ENCODE data around the gene TEDC2.

Gene TEDC2

DNA sequence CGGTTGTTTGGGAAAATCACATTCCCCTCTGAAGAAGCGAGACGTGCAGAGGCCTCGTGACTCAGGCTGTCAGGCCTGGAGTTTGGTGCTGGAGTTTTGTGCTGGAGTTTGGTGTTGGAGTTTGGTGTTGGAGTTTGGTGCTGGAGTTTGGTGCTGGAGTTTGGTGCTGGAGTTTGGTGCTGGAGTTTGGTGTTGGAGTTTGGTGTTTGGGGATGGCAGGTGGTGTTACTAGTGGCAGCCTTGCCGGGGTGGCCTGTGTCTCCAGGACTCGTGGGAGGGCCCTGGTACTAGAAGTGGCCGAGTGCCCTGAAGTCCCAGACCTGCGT, 27.6 kb downstream of the TEDC2 start:
- no peak for DNase-seq (ENCODE audit: low read depth)
- H3K4me3 ChIP-seq (ENCODE audit: low read depth, low read length) = no peak overlapping the region

DNA sequence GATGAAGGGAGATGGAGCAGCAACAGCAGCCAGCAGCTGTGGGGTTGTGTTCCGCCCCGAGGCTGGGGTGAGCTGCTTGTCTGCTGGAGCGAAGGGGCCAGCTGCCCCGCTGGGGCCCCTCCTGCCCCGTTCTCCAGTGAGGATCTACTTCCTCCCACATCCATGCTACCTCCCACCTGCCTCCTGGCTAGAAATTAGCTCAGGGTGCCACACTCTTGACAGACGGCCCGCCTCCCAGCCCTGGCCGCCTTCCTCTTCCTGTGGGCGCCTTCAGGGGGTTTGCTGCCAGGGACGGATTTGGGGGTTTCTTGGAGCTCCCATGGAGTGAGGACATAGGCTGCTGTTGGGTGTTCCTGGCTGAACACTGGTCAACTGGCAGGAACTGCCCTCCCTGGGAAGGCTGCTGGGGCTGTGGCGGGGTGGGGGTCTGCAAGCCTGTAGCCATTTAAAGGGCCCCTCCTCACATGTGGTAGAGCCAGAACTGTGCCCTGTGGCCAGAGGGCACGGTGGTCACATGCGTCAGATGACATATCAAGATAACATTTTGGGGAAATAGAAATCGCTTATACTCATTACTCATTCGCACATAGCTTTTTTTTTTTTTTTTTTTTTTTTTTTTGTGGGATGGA, 28.1 kb downstream of the TEDC2 start:
- no peak overlapping the region for H3K4me3 ChIP-seq (ENCODE audit: low read depth, low read length)
- DNase-seq (ENCODE audit: low read depth) = no peak

DNA sequence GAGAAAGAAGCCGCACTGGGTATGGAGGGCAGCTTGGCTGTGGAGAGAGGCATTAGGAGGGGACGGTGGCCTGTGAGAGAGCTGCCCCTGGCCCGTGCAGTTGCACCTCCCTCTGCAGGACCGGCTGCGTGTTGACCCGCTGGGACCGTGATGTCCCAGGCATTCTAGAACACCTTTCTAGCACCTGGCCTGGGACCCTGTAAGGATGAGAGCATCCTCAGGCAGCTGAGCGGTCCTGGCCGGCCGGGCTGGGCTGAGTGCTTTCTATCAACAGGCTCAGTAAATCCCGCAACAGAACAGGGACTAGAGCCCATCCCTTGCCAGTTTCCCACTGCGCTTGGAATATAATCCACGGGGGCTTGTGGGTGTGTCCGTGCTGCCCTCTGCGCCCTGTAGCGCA, 29.7 kb downstream of the TEDC2 start:
- no peak overlapping the region for H3K4me3 ChIP-seq (ENCODE audit: low read depth, low read length)

DNA sequence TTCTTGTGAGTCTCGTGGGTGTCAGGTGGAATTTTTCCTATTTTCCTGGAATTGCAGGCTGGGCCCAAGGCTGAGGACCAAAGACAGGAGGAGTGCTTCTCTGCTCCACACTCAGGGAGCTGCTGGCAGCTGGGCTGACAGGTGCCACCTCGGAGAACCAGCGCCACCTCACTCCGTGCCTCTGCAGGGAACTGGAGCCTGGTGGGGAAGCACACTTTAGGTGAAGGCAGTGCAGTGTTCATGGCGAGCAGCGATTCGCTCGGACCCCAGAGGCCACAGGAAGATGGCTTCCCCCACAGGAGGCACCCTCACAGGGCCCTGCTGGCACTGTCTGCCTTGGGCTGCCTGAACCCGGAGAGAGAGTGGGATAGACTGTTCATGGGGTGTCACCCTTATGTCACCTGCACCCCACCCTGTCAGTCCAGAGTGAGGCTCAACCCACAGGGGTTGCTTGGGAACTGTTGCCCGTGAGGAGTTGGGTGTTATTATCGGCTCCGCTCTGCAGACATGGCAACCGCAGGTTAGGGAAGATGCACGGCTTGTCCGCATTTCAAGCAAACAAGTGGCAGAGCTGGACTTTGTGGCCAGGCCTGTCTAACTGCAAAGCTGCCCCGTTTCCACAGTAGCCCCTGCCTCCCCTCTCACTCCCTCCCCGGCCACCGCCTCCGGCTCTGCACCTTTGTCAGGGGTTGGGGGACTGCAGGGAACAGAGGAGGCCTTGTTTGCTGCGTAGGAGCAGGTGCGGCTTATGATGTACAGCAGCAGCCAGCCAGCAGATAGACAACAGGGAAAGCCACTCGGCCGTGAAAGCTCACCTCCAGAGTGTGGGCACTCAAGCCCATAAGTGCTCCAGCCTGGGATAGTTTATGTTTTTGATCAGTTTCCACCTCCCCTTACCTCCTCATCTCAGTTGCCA, 30.5 kb downstream of the TEDC2 start:
- no peak overlapping the region for H3K4me3 ChIP-seq (ENCODE audit: low read depth, low read length)
- no peak for DNase-seq (ENCODE audit: low read depth)

More for the DNA sequence above, 29.7 kb downstream of the TEDC2 start:
- DNase-seq (ENCODE audit: low read depth) = no peak

DNA sequence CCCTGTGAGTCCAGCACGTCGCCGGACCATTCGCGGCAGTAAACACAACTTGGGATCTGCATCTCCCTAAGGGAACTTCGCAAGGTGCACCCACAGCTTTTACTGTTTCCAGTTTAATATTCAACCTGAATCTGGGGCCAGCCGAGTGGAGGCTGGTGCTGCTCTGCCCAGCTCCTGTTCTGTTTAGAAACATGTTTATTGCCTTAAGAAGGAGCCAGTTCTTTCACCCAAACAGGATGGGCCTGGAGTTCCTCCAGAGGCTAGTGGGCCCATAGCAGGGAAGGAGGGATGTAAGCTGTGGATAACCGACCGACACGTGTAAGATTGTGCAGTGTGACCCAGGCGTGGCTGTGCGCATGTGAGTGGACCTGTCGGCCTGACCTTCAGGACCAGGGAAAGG, 32.4 kb downstream of the TEDC2 start:
- no peak for DNase-seq (ENCODE audit: low read depth)

DNA sequence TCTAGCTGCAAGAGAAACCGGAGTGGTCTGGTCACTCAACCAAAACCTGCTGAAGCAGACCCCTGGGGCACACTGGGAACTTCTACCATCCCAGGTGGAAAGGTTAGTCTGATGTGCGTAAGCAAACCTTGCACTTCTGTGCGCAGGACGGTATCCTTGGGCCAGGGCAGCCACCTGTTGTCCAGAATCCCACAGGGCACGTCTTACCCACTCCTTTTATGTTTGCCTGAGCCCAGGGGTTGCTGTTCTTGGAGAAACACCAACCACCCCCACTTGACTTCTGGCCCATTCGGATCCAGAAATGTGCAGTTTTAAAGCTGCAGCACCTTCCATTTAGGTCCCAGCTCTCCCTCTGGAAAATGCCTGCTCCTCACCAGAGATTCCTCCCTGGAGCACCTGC, 33.7 kb downstream of the TEDC2 start:
- DNase-seq (ENCODE audit: low read depth) = no peak
- H3K4me3 ChIP-seq (ENCODE audit: low read depth, low read length) = no peak overlapping the region

More for the DNA sequence above, 32.4 kb downstream of the TEDC2 start:
- no peak overlapping the region for H3K4me3 ChIP-seq (ENCODE audit: low read depth, low read length)

DNA sequence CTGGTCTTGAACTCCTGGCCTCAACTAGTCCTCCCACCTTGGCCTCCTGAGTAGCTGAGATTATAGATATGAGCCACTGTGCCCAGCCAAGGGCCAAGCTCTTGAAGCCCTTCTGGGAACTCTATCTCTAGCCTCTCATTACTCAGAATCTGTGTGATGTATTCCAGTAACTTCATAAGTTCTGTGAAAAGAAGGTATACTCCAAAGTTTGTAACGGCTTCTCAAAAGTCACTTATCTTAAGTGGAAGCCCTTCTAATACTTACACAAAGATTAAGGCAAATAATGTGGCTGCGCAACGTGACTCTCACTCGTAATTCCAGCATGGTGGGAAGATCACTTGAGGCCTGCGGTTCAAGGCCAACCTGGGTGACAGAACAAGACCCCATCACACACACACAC, 34.7 kb downstream of the TEDC2 start:
- no peak overlapping the region for H3K4me3 ChIP-seq (ENCODE audit: low read depth, low read length)
- no peak for DNase-seq (ENCODE audit: low read depth)

DNA sequence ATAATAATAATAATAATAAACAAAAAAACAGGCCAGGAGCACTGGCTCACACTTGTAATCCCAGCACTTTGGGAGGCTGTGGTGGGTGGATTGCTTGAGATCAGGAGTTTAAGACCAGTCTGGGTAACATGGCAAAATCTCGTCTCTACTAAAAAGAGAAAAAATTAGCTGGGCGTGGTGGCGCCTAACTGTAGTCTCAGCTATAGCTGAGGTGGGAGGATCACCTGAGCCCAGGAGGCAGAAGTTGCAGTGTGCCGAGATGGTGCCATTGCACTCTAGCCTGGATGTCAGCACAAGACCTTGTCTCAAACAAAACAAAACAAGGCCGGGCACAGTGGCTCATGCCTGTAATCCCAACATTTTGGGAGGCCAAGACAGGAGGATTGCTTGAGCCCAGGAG, 35.1 kb downstream of the TEDC2 start:
- H3K4me3 ChIP-seq (ENCODE audit: low read depth, low read length) = no peak overlapping the region
- DNase-seq (ENCODE audit: low read depth) = no peak

DNA sequence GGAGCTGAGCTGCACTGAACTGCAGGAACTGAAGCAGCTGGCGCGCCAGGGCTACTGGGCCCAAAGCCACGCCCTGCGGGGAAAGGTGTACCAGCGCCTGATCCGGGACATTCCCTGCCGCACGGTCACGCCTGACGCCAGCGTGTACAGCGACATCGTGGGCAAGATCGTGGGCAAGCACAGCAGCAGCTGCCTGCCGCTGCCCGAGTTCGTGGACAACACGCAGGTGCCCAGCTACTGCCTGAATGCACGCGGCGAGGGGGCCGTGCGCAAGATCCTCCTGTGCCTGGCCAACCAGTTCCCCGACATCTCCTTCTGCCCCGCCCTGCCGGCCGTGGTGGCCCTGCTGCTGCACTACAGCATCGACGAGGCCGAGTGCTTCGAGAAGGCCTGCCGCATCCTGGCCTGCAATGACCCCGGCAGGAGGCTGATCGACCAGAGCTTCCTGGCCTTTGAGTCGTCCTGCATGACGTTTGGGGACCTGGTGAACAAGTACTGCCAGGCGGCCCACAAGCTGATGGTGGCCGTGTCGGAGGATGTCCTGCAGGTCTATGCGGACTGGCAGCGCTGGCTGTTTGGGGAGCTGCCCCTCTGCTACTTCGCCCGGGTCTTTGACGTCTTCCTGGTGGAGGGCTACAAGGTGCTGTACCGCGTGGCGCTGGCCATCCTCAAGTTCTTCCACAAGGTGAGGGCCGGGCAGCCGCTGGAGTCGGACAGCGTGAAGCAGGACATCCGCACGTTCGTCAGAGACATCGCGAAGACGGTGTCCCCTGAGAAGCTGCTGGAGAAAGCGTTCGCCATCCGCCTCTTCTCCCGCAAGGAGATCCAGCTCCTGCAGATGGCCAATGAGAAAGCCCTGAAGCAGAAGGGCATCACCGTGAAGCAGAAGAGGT, 36.6 kb downstream of the TEDC2 start:
- H3K4me3 ChIP-seq (ENCODE audit: low read depth, low read length) = no peak overlapping the region
- DNase-seq (ENCODE audit: low read depth) = no peak

DNA sequence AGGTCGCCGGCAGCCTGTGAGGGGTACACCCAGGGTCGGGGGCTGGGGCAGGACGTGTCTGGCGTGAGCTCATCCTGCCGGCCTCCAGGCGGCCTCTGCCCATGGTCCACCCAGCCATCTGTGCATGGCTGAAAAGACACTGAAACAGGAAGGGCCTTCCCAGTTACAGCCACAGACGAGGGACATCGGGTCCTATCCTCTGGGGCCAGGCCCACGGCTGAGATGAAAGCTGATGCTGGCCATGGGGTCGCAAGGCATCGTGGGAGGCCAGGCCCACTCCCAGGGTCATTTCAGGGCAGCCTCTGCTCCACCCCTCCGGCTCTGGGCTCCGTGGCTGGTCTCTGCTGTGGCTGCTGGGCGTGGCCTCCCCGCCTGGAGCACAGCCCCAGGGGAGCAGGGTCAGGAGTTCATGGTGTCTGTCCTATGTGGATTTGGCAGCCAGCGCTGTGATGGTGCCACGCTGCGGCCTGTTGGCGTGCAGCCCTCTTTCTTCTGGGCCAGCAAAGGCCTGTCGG, 37.3 kb downstream of the TEDC2 start:
- H3K4me3 ChIP-seq (ENCODE audit: low read depth, low read length) = no peak overlapping the region
- no peak for DNase-seq (ENCODE audit: low read depth)

DNA sequence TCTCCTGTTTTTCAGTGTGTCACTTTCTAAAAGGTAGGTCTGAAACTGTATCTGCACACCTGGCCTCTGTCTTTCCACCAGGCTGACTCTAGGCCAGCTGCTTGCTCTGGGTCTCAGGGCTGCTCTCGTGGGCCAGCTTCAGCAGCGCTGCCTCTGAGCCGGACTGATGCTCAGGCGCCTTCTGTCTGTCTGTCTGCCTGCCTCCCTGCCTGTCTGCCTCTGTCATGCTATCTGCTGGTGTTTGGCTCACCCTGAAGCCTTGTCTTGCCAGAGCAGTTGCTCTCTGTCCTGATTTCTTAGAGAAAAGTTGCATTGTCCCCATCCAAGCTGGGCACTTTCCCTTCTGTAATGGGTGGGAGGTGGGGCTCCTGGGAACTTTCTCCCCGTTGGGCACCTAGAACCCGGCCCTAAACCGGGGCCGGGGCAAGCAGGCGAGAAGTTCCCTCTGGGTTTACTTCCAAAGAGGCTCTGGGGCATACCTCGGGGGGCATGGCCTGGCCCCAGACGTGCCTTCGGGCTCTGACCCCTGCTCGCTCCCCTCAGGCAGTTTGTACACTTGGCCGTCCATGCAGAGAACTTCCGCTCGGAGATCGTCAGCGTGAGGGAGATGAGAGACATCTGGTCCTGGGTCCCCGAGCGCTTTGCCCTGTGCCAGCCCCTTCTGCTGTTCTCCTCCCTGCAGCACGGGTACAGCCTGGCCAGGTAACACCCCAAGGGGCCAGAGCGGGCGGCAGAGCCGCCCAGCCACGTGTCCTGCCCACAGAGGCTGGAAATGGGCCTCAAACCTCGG, 38.0 kb downstream of the TEDC2 start:
- no peak for DNase-seq (ENCODE audit: low read depth)
- H3K4me3 ChIP-seq (ENCODE audit: low read depth, low read length) = no peak overlapping the region

DNA sequence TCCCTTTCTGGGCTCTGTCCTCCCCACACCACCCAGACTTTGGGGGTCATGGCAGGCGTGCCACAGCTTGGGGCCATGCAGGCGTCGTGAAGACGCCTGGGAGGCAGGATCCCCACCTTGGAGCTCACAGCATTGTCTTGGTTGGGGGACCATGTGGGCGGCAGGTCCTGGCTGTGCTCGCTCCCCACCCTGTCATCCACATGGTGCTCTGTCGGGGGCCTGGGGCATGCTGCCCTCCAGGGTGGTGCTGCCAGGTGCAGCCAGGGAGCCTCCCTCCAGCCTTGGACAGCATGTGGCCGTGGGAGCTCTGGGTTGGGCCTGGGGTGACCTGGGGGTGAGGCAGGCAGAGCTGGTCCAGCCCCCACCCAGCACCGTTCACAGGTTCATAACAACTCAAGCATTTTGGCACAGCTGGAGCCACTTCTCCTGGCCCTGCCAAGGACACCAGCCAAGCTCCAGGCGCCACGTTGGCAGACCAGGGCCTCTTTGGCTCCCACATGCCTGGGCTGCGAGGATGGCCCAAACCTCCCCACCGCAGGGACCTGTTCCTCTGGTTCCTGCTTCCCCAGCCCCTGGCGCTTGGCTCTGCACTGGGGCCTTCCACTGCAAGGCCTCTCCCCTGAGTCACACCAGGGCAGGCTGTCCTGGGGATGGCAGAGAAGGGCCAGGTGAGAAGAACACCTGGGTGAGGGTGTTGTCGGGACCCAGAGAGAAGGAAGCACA, 38.8 kb downstream of the TEDC2 start:
- no peak overlapping the region for H3K4me3 ChIP-seq (ENCODE audit: low read depth, low read length)
- DNase-seq (ENCODE audit: low read depth) = no peak

DNA sequence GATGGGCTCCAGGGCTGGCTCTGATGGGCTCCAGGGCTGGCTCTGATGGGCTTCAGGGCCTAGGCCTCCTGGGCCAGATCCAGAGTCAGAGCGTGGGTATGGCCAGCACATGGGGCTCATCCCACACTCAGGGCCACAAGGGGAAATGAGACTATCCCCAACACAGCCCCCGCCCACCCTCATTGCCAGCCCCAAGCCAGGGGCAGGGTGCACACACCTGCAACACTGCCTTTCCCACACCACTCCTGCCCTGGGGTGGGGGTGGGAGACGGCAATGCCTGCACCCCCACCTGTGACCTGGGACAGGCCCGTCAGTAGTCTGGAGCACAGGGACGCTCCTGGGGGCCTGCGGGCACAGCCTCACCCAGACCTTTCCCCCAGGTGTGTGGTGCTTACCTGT, 39.5 kb downstream of the TEDC2 start:
- no peak for DNase-seq (ENCODE audit: low read depth)
- no peak overlapping the region for H3K4me3 ChIP-seq (ENCODE audit: low read depth, low read length)

DNA sequence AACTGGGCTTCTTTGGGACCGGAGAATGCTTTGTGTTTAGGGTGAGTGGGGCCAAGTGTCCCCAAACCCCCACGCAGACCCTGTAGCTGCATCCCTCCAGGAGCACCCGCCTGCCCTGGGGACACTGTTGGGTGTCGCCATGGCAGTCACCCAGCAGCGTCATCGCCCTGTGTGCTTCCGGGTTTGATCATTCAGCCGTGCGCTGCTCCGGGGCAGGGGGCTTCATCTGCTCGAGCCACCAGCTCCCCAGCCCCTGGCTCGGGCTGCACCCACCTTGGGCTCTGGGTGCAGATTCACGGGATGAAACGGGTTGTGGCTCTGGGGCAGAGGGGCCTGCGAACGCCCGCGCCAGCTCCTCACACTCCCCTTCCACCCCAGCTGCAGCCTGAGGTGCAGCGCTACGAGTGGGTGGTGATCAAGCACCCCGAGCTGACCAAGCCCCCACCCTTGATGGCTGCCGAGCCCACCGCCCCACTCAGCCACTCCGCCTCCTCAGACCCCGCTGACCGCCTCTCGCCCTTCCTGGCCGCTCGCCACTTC, 40.1 kb downstream of the TEDC2 start:
- no peak for DNase-seq (ENCODE audit: low read depth)
- no peak overlapping the region for H3K4me3 ChIP-seq (ENCODE audit: low read depth, low read length)

DNA sequence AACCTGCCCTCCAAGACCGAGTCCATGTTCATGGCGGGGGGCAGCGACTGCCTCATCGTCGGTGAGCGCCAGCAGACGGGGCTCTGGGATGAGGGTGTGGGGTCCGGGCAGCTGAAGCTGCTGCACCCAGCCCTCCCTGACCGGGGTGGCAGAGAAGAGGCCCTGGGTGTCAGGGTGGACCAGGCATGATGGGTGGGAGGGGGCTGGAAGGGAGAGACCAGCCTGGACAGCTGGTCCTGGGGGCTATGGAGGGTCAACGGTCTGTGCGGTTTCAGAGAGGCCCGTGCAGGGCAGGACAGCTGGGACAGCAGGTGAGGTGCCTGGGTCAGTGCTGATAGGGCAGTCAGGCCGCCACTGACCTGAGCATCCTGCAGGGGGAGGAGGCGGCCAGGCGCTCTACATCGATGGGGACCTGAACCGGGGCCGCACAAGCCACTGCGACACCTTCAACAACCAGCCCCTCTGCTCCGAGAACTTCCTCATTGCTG, 40.6 kb downstream of the TEDC2 start:
- DNase-seq (ENCODE audit: low read depth) = no peak
- no peak overlapping the region for H3K4me3 ChIP-seq (ENCODE audit: low read depth, low read length)

DNA sequence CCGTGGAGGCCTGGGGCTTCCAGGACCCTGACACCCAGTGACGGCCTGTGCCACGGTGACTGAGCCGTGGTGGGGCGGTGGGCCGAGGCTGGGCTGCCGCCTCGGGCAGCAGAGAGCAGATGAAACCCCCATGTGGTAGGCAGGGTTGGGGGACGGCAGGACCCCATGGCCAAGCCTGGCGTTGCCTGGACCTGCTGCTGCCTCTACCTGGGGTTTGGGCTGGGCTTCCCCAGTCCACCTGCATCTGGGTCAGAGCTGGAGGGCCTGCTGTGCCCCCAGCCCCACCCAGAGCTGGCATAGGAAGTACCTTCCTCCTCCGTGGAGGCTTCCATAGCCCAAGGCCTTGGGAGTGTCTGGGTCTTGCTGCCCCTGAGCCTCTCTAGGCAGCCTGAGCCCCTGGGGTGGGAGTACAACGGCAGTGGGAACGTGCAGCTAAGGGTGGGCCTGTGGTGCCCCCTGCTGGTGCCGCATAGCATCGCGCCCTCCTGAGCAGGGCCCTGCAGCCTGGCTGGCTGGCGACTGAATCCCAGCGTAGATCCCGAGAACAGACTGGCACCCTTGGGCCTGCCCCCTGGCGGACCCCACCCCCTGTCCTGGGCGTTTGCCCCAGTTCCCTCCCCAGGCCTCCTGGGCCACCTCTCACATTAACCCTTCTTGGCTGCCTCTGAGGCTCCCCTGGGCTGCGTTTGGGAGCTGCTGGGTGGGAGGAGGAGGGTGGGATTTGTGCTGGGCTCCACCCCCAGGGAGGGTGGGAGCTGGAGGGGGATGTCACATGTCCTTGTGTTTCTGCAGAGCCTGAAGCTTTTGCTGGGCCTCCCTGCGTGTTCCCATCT, 41.2 kb downstream of the TEDC2 start:
- DNase-seq (ENCODE audit: low read depth) = peak; percentile 55
- no peak overlapping the region for H3K4me3 ChIP-seq (ENCODE audit: low read depth, low read length)
